ENCODE data around the gene PRPSAP2.

DNA sequence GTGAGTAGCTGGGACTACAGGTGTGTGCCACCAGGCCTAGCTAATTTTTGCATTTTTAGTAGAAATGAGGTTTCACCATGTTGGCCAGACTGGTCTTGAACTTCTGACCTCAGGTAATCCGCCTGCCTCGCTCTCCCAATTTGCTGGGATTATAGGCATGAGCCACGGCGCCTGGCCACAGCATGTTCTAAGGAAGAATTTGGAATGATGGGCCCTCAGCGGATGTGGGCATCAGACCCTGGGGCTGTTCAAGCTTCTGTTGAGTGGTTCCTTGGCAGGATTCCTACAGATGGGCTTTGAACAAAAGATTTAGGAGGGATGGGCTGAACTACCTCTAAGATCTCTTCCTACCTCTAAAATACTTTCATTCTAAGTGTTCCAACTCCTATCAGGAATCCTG lies 4.1 kb downstream of the PRPSAP2 start:
- TF ChIP-seq CTCF (conservative IDR thresholded peaks at IDR 0.05 in 1 of 2, IDR thresholded peaks at IDR 0.05 in 1 of 2; ENCODE audit: extremely low read depth in 1 of 2, insufficient read depth in 1 of 2, low read depth in 1 of 2, low read length in 2 of 2) (no peak), EZH2 (IDR thresholded peaks at IDR 0.05; ENCODE audit: borderline replicate concordance, low read length) (no peak)
